CD4-positive, alpha-beta T cell (primary cell): ENCODE measurements around the gene MAB21L4. TPM values are rescaled to one million over a fixed set of nuclear protein-coding genes. Genes with fewer than 3 reads are reported as not detected.

Experiments used
- ATAC-seq: fragments of 200-7000 bp; cut with Tn5 transposase; one replicate; pipeline ENCODE4 v1.10.0; 2022; ENCODE audit warnings: mild to moderate bottlenecking; ENCODE audit not compliant: poor library complexity
- CTCF ChIA-PET: fragments of 350-600 bp; sonication (Branson Sonifier 250); formaldehyde crosslinking; loops from one replicate; lab custom pipeline; 2021; ENCODE audit warnings: antibody characterized with exemption, inconsistent platforms; lab: Charles Lee
- POLR2A ChIA-PET: fragments of 350-600 bp; sonication (Branson Sonifier 250); formaldehyde crosslinking; loops from one replicate; lab custom pipeline; 2021; ENCODE audit warnings: antibody characterized with exemption, inconsistent platforms; lab: Charles Lee
- DNase-seq, 14 experiments: peaks; one replicate each; pipeline ENCODE4 v3.0.0-alpha.2; 2013 to 2020; ENCODE audit warnings: mixed read lengths in 2 of 14
- H3K27ac ChIP-seq, 2 donors: one replicate each; pipeline versions ENCODE4 v1.5.1 to v1.7.0; 2013; ENCODE audit warnings: low read length in 2 of 2, low read depth in 1 of 2, mild to moderate bottlenecking in 1 of 2
- H3K27me3 ChIP-seq, 2 experiments: 1 replicate in 1 of 2; 2 replicates in 1 of 2; pipeline versions ENCODE4 v1.6.1 to v1.7.0; 2013; ENCODE audit warnings: low read length in 2 of 2, control low read depth in 1 of 2, mild to moderate bottlenecking in 1 of 2, moderate library complexity in 1 of 2; ENCODE audit not compliant: insufficient read depth in 2 of 2, control insufficient read depth in 1 of 2
- H3K36me3 ChIP-seq: one replicate; pipeline ENCODE4 v1.6.1; 2013; ENCODE audit warnings: low read length, control low read depth; ENCODE audit not compliant: insufficient read depth
- H3K4me1 ChIP-seq: one replicate; pipeline ENCODE4 v1.6.1; 2013; ENCODE audit warnings: low read length, control low read depth; ENCODE audit not compliant: insufficient read depth
- H3K4me3 ChIP-seq: one replicate; pipeline ENCODE4 v1.5.1; 2013; ENCODE audit warnings: mild to moderate bottlenecking, low read length, moderate library complexity
- H3K9me3 ChIP-seq, 2 experiments: 1 replicate in 1 of 2; 2 replicates in 1 of 2; pipeline versions ENCODE4 v1.6.1 to v1.7.0; 2013; ENCODE audit warnings: low read length in 2 of 2, mild to moderate bottlenecking in 2 of 2, control low read depth in 1 of 2, moderate library complexity in 1 of 2; ENCODE audit not compliant: control insufficient read depth in 1 of 2, insufficient read depth in 1 of 2
- H3K27ac Mint-ChIP-seq: one replicate; pipeline ENCODE4 v1.8.0; 2020; ENCODE audit warnings: mixed read lengths
- H3K27me3 Mint-ChIP-seq: one replicate; pipeline ENCODE4 v1.8.0; 2021; ENCODE audit warnings: mixed read lengths
- H3K36me3 Mint-ChIP-seq: one replicate; pipeline ENCODE4 v1.8.0; 2021; ENCODE audit warnings: low read depth, mixed read lengths
- H3K4me1 Mint-ChIP-seq: one replicate; pipeline ENCODE4 v1.8.0; 2021; ENCODE audit warnings: low read depth, mixed read lengths
- H3K4me3 Mint-ChIP-seq: one replicate; pipeline ENCODE4 v1.8.0; 2020; ENCODE audit warnings: mild to moderate bottlenecking, mixed read lengths
- H3K9me3 Mint-ChIP-seq: one replicate; pipeline ENCODE4 v1.8.0; 2020; ENCODE audit warnings: mixed read lengths
- CTCF ChIP-seq: fragments of 200-600 bp; IDR thresholded peaks from one replicate; pipeline ENCODE4 v1.8.0; 2022; ENCODE audit warnings: antibody characterized with exemption, mild to moderate bottlenecking
- intact Hi-C, 2 experiments: fragments of 100-400 bp; cut with DNase I in 1 of 2; cut with micrococcal nuclease in 1 of 2; formaldehyde crosslinking; loops; one replicate each; pipeline versions ENCODE4 v1.15.1 to v1.9.0; 2023 to 2025; cut with DNase I, micrococcal nuclease
- total RNA-seq, 174 experiments: library from RNA in 2 of 174; stranded (reverse) in 2 of 174; gene quantifications; one replicate each; pipeline ENCODE4 v1.2.3 and lab custom pipeline; 2021 to 2026

MAB21L4 gene
- total RNA-seq, 2 experiments from 2014 or later = not detected

GRCh38 chr2:240836781-240837467 is 59.0 kb downstream of the MAB21L4 start:
- intact Hi-C loops = loop anchor here in 1 of 2 experiments (10.0 kb wide), 3 partner anchors 252 to 868 kb away; partner anchors contain the start of genes CAPN10 and ING5

More at GRCh38 chr2:240836781-240837467, 59.0 kb downstream of the MAB21L4 start:
- Histone ChIP-seq H3K9me3 (no peaks in the 10 kb centered on the region), H3K36me3 (no peaks in the 10 kb centered on the region), H3K27me3 (peaks cover 0 to 4% of the 10 kb centered on the region in 2 experiments), H3K4me3 (no peak overlapping the region), H3K27ac (no peak overlapping the region), H3K4me1 (peaks cover 8% of the 10 kb centered on the region)
- POLR2A ChIA-PET = no interaction called here
- Mint-ChIP-seq H3K27me3 (peaks cover 11% of the 10 kb centered on the region), H3K36me3 (no peaks in the 10 kb centered on the region), H3K4me1 (no peaks in the 10 kb centered on the region), H3K4me3 (no peak overlapping the region), H3K9me3 (no peaks in the 10 kb centered on the region), H3K27ac (no peak overlapping the region)
- ATAC-seq (no peak), DNase-seq (no peak)
- TF ChIP-seq CTCF = no peak
- CTCF ChIA-PET = no interaction called here

Other genes starting within 250 kb of the MAB21L4 start
- not detected for gene AQP12B, start 213.3 kb downstream of the MAB21L4 start, total RNA-seq
- not detected for gene AQP12A, start 204.3 kb downstream of the MAB21L4 start, total RNA-seq
- not detected for gene KIF1A, start 75.9 kb downstream of the MAB21L4 start, total RNA-seq
- not detected for gene AGXT, start 27.3 kb downstream of the MAB21L4 start, total RNA-seq
- gene CROCC2, start 10.2 kb upstream of the MAB21L4 start, total RNA-seq = not detected
- gene SNED1, start 102.5 kb upstream of the MAB21L4 start, total RNA-seq = 10 to 100 TPM; 42.0 to 42.7 TPM
- 10 to 100 TPM; 84.0 to 87.5 TPM for gene MTERF4, start 206.1 kb upstream of the MAB21L4 start, total RNA-seq